ENCODE results near the gene IMMT. TPM values are rescaled to one million over a fixed set of nuclear protein-coding genes. Genes with fewer than 3 reads are reported as not detected.
"Not testable (repeated sequence)": the region's sequence is repeated elsewhere in the genome, so short reads cannot be mapped to it uniquely, and the experiment has no call there.

The IMMT gene
- total RNA-seq, 1 donor from 2014 or later = 107 TPM

DNA sequence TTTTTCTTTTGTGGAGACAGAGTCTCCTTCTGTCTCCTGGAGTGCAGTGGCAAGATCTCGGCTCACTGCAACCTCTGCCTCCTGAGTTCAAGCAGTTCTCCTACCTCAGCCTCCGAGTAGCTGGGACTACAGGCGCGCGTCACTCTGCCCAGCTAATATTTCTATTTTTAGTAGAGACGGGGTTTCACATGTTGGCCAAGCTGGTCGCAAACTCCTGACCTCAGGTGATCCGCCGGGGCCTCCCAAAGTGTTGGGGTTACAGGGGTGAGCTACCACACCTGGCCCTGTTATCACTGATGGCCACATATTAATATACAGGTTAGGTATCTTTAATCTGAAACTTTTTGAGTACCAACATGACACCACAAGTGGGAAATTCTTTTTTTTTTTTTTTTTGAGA, 7.4 kb upstream of the IMMT start:
- no peaks in the 10 kb centered on the region for H3K27me3 Mint-ChIP-seq (ENCODE audit: unreplicated experiment)
- H3K27ac Mint-ChIP-seq (ENCODE audit: unreplicated experiment) = peak overlapping the region; percentile 76
- no peak for DNase-seq (ENCODE audit: low spot score)
- no peaks in the 10 kb centered on the region for H3K9me3 Mint-ChIP-seq (ENCODE audit: unreplicated experiment)
- H3K4me1 Mint-ChIP-seq (ENCODE audit: unreplicated experiment) = peaks cover 23% of the 10 kb centered on the region
- peaks cover 16% of the 10 kb centered on the region for H3K36me3 Mint-ChIP-seq (ENCODE audit: low read depth, unreplicated experiment)
- H3K4me3 Mint-ChIP-seq (ENCODE audit: unreplicated experiment) = no peak overlapping the region
- no peak for TF ChIP-seq CTCF (IDR thresholded peaks at IDR 0.05; ENCODE audit: unreplicated experiment)

DNA sequence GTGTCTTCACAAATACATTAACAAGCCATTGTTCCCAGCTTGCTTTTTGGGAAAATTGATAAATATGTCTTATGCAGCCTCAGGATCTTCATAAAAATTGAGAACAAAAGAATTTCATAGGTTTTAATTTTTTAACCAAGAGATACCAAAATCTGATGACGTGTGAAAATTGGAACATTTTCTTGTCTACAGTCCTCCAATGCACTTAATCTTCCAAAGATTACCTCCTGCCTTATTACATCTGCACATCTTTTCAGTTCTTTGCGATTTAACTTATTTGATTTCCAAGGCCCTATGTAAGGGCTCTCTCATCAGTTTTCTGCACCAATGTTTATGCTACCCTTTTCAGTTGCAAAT, 7.1 kb upstream of the IMMT start:
- peak overlapping the region; percentile 76 for H3K27ac Mint-ChIP-seq (ENCODE audit: unreplicated experiment)
- H3K36me3 Mint-ChIP-seq (ENCODE audit: low read depth, unreplicated experiment) = peaks cover 16% of the 10 kb centered on the region
- no peaks in the 10 kb centered on the region for H3K9me3 Mint-ChIP-seq (ENCODE audit: unreplicated experiment)
- H3K27me3 Mint-ChIP-seq (ENCODE audit: unreplicated experiment) = no peaks in the 10 kb centered on the region
- peaks cover 23% of the 10 kb centered on the region for H3K4me1 Mint-ChIP-seq (ENCODE audit: unreplicated experiment)
- no peak for TF ChIP-seq CTCF (IDR thresholded peaks at IDR 0.05; ENCODE audit: unreplicated experiment)
- no peak for DNase-seq (ENCODE audit: low spot score)
- no peak overlapping the region for H3K4me3 Mint-ChIP-seq (ENCODE audit: unreplicated experiment)

DNA sequence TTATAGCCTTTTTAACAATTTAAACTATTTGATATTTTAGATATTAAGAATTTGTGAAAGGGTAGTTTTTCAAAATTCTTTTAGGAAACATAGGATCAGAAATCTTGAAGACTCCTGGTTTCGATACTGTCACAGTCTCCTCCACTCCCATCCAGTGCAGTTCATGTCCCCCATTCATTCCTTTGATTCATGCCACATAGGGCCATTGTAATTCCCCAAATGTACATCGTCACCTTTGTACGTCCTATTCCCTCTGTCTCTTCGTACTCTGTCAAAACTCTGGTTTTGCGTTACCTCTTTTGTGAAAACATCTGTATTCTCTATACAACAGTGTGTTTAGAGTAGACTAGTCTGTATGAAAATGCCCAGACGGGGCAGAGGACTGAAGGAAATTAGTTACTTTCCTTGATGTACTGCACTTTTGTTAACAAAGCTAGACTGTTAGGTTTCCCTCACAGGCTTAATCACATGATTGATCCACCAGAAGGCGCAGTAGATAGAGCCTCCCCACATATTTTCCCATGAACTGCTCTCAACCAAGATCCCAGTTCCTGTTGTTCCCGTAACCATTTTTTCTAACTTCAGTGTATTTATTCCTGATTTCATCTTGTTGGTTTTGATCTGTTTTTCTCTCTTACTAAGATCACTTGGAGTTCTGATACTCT, 6.5 kb upstream of the IMMT start:
- H3K27ac Mint-ChIP-seq (ENCODE audit: unreplicated experiment) = peak overlapping the region; percentile 76
- no peak overlapping the region for H3K4me3 Mint-ChIP-seq (ENCODE audit: unreplicated experiment)
- TF ChIP-seq CTCF (IDR thresholded peaks at IDR 0.05; ENCODE audit: unreplicated experiment) = no peak
- DNase-seq (ENCODE audit: low spot score) = no peak
- H3K4me1 Mint-ChIP-seq (ENCODE audit: unreplicated experiment) = peaks cover 27% of the 10 kb centered on the region
- H3K9me3 Mint-ChIP-seq (ENCODE audit: unreplicated experiment) = no peaks in the 10 kb centered on the region
- H3K27me3 Mint-ChIP-seq (ENCODE audit: unreplicated experiment) = no peaks in the 10 kb centered on the region
- H3K36me3 Mint-ChIP-seq (ENCODE audit: low read depth, unreplicated experiment) = peaks cover 14% of the 10 kb centered on the region

DNA sequence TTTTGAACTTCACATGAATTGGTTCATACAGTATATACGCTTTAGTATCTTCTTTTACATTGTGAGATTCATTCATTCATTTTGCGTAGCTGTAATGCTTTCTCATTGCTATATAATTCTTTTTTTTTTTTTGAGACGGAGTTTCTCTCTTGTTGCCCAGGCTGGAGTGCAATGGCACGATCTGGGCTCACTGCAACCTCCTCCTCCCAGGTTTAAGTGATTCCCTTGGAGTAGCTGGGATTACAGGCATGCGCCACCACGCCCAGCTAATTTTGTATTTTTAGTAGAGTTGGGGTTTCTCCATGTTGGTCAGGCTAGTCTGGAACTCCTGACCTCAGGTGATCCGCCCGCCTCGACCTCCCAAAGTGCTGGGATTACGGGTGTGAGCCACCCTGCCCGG, 5.3 kb upstream of the IMMT start:
- H3K36me3 Mint-ChIP-seq (ENCODE audit: low read depth, unreplicated experiment); H3K27ac Mint-ChIP-seq (ENCODE audit: unreplicated experiment): not testable (repeated sequence)

DNA sequence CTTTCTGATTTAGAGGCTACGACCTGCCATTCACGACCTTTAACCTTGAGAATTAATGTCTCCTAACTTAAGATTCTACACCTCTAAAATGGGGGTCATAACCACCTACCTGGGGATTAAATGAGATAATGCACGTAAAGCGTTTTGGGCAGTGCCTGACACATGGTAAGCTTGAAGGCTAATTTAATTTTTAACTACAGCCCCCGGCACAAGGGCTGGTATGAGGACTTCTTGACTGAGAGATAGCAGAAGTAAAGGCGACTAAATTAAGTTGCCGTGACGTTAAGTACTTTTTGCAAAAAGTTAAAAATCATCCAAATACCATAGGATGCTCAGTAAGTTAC, 4.5 kb upstream of the IMMT start:
- Mint-ChIP-seq H3K4me3 (ENCODE audit: unreplicated experiment) (peak overlapping the region; percentile 100), H3K9me3 (ENCODE audit: unreplicated experiment) (no peaks in the 10 kb centered on the region), H3K27ac (ENCODE audit: unreplicated experiment) (peak overlapping the region; percentile 42)

More for the DNA sequence above, 5.3 kb upstream of the IMMT start:
- DNase-seq (ENCODE audit: low spot score); H3K9me3 Mint-ChIP-seq (ENCODE audit: unreplicated experiment); H3K27me3 Mint-ChIP-seq (ENCODE audit: unreplicated experiment): not testable (repeated sequence)
- Mint-ChIP-seq H3K4me3 (ENCODE audit: unreplicated experiment) (peak overlapping the region; percentile 100), H3K4me1 (ENCODE audit: unreplicated experiment) (peaks cover 32% of the 10 kb centered on the region)

More for the DNA sequence above, 4.5 kb upstream of the IMMT start:
- Mint-ChIP-seq H3K27me3 (ENCODE audit: unreplicated experiment) (no peaks in the 10 kb centered on the region), H3K36me3 (ENCODE audit: low read depth, unreplicated experiment) (peaks cover 4% of the 10 kb centered on the region), H3K4me1 (ENCODE audit: unreplicated experiment) (peaks cover 34% of the 10 kb centered on the region)
- no peak for DNase-seq (ENCODE audit: low spot score)
- TF ChIP-seq CTCF (IDR thresholded peaks at IDR 0.05; ENCODE audit: unreplicated experiment) = no peak
